ENCODE data around the gene ZNF101.

The ZNF101 gene

DNA sequence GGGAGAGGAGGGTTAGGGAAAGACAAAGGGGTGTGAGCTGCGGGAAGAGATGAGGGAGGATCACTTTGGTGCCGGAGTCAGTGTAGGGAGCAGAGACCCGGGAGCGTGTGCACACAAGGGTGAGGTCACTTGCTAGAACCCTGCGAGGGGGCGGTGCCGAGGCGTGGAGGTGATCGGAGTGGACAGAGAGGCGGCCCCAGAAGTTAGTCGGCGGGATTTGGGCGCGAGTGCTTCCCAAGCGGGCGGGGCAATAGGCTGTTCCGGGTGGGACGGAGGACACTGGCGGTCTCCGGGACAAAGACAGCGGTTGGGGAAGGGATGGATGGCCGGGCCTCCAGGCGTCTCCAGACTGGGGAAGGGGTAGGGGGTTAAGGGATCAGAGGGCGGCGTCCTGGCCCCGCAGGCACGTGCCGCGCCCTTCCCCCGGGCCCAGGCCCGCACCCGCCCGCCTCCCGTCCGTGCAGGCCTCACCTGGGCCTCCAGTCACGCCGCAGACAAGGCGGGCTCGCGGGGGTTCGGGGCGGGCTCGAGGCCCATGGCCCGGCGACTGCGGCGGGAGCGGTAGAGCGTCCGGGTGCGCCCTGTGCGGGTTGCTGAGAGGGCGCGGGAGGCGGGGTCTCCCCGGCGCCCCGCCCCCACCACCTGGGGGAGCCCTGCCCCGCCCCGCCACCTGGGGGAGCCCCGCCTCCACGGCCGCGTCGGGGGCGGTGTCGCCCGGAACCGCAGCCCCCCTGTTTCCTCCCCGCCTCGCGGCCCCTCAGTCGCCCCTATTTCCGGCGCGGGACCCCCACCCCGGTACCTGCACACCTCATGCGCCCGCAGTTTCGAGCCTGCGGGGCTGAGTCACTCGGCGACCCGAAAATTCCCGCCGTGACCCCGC lies 40.8 kb upstream of the ZNF101 start, which contains the start of gene LPAR2:
LPAR2 (minus strand) TSS at position 600 of the 880 bp plus-strand sequence. CDS start 945 bp downstream, outside the sequence.
- TF ChIP-seq CTCF (IDR thresholded peaks at IDR 0.05; ENCODE audit: extremely low read depth, missing control alignments) = no peak
- DNase-seq (ENCODE audit: low spot score) = peak; percentile 99

- peak; percentile 70 for DNase-seq (ENCODE audit: low spot score)
- no peak for TF ChIP-seq CTCF (IDR thresholded peaks at IDR 0.05; ENCODE audit: extremely low read depth, missing control alignments)
Observed at GRCh38 chr19:19628501-19629134, 40.0 kb upstream of the ZNF101 start.

- no peak for TF ChIP-seq CTCF (IDR thresholded peaks at IDR 0.05; ENCODE audit: extremely low read depth, missing control alignments)
- no peak for DNase-seq (ENCODE audit: low spot score)
Observed at GRCh38 chr19:19630062-19630414, 38.6 kb upstream of the ZNF101 start.

DNA sequence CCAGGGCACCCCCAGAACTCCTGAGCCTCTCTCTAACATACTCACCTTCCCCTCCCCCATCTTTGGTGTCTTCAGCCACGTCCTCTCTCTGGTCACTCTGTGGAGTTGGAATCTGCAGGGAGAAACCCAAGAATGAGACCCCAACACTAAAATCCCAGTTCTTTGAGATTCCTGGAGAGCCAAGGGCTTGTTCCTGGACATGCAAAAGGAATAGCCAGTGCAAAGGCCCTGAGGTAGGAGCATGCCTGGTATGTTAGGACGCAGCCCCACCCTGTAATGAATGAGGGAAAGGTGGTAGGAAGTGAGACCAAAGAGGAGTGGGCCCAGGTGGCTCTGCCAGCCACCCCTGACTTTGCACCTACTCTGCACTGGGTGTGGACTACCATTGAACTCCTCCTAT lies 38.2 kb upstream of the ZNF101 start:
- TF ChIP-seq CTCF (IDR thresholded peaks at IDR 0.05; ENCODE audit: extremely low read depth, missing control alignments) = no peak

DNA sequence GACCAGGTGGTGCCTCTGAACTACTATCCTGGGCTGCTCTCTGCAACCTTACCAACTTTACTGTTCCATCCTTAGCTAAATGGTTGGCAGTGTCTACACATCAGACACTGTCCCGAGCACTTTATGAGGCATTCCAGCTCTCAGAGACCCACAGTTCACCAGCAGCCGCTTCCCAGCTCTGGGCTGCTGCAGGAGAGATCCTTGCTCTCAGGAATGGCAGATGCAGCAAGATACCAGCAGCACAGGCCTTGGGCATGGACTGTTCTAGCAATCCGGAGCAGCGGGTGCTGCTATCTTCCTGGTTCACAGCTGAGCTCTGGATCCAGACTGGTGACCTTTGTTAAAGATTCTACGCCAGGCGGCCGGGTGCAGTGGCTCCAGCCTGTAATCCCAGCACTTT lies 37.3 kb upstream of the ZNF101 start:
- no peak for TF ChIP-seq CTCF (IDR thresholded peaks at IDR 0.05; ENCODE audit: extremely low read depth, missing control alignments)
- no peak for DNase-seq (ENCODE audit: low spot score)

More for the DNA sequence above, 38.2 kb upstream of the ZNF101 start:
- no peak for DNase-seq (ENCODE audit: low spot score)

DNA sequence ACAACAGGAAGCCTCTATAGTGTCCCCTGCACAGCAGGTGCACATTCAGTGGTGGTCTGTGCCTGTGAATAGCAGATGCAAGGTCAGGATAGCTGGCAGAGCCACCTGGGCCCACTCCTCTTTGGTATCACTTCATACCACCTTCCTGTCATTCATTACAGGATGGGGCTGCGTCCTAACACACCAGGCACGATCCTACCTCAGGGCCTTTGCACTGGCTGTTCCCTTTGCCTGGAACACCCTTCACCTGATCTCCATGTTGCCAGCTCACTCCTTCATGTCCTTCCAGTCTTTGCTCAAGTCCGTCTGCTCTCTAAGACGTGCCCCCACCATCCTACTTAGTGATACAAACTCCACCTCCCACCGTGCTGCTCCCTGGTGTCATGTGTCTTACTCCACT lies 36.0 kb upstream of the ZNF101 start:
- DNase-seq (ENCODE audit: low spot score) = no peak
- no peak for TF ChIP-seq CTCF (IDR thresholded peaks at IDR 0.05; ENCODE audit: extremely low read depth, missing control alignments)

Data from GM20000 (cell line).